Measurements from ENCODE around the gene MDK. TPM values are rescaled to one million over a fixed set of nuclear protein-coding genes. Genes with fewer than 3 reads are reported as not detected.

Gene MDK
- polyA plus RNA-seq, 1 donor from 2014 or later = 90.3 TPM

DNA sequence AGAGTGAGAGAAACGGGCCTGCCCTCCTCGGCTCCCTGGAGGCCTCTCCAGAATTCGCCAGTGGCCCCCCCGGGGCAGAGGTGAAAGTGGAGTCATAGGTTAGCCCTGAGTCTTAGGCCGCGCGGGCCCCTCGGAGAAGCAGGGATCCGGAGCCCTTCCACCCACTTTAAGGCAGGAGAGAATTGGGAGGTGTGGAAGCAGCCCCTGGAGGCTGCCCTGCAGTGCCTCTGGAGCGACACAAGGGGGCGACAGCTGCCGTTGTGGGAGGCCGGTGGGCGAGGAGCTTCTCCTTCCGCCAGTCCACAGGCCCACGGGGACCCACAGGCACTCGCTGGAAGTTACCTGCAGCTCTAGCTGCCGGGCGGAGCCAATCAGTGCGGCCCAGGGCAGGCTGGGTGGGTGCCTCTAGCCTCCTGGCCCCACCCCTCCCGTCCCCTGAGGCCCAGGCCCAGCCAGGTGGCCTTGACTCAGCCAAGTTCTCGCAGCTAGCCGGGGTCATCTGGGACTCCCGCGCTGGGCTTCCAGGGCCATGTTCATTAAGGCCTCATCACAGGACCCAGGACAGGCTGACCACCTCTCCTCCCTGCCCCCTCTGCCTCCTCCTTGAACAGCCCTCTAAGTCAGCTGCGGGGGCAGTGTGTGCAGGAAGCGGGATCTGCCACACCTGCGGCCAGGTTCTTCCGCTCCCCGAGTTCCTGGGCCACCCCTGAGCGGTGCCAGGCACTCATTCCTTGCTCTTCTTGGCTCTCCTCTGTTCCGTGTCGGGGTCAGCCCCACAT lies 29.2 kb upstream of the MDK start:
- Histone ChIP-seq H3K79me2 (replicated peaks; ENCODE audit: insufficient read depth, low read length) (peaks cover 22% of the 10 kb centered on the region), H3K4me2 (ENCODE audit: low read length) (no peak overlapping the region), H3K9me3 (ENCODE audit: low read length) (no peaks in the 10 kb centered on the region), H4K20me1 (ENCODE audit: insufficient read depth) (no peaks in the 10 kb centered on the region), H3F3A (ENCODE audit: insufficient read depth, low read length, poor library complexity, severe bottlenecking) (no peaks in the 10 kb centered on the region), H3K36me3 (ENCODE audit: insufficient read depth, low read length) (no peaks in the 10 kb centered on the region), H3K27me3 (ENCODE audit: insufficient read depth, low read depth, low read length) (no peaks in the 10 kb centered on the region), H3K4me3 (ENCODE audit: low read length) (no peak overlapping the region), H3K27ac (ENCODE audit: low read length) (no peak overlapping the region), H2AFZ (ENCODE audit: low read depth, low read length) (no peak overlapping the region), H3K9me2 (ENCODE audit: insufficient read depth, low read length) (no peaks in the 10 kb centered on the region), H3K9ac (ENCODE audit: low read length) (no peak overlapping the region)
- TF ChIP-seq MXI1 (conservative IDR thresholded peaks at IDR 0.05; ENCODE audit: poor library complexity, severe bottlenecking) (no peak), RAD21 (conservative IDR thresholded peaks at IDR 0.05) (peak; percentile 20)
- TF ChIP-seq, protein P1, sequence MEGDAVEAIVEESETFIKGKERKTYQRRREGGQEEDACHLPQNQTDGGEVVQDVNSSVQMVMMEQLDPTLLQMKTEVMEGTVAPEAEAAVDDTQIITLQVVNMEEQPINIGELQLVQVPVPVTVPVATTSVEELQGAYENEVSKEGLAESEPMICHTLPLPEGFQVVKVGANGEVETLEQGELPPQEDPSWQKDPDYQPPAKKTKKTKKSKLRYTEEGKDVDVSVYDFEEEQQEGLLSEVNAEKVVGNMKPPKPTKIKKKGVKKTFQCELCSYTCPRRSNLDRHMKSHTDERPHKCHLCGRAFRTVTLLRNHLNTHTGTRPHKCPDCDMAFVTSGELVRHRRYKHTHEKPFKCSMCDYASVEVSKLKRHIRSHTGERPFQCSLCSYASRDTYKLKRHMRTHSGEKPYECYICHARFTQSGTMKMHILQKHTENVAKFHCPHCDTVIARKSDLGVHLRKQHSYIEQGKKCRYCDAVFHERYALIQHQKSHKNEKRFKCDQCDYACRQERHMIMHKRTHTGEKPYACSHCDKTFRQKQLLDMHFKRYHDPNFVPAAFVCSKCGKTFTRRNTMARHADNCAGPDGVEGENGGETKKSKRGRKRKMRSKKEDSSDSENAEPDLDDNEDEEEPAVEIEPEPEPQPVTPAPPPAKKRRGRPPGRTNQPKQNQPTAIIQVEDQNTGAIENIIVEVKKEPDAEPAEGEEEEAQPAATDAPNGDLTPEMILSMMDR (IDR thresholded peaks at IDR 0.05; ENCODE audit: poor library complexity, severe bottlenecking) = peak; percentile 50

DNA sequence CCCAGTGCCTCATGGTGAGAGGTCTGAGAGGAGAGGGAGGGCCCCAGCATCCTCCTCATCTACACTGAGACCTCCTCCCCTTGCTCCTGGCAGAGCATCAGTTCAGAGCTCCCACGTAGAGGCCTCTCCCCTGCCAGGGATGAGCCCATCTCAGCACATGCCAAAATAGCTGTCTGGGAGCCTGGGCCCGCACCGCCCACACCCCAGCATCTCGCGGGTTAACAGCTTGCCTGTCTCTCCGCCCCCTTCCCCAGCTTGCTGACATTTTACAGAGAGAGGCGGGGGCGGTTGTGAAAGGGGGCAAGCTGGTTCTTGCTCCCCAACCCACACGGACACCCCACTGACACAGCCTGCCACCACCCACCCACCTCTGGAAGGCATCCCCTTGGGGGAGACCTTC lies 27.8 kb upstream of the MDK start:
- Histone ChIP-seq H3K27me3 (ENCODE audit: insufficient read depth, low read depth, low read length) (no peaks in the 10 kb centered on the region), H3K4me3 (ENCODE audit: low read length) (no peak overlapping the region), H3K9me2 (ENCODE audit: insufficient read depth, low read length) (no peaks in the 10 kb centered on the region), H3K9me3 (ENCODE audit: low read length) (no peaks in the 10 kb centered on the region), H3F3A (ENCODE audit: insufficient read depth, low read length, poor library complexity, severe bottlenecking) (no peaks in the 10 kb centered on the region), H3K4me2 (ENCODE audit: low read length) (no peak overlapping the region), H3K27ac (ENCODE audit: low read length) (no peak overlapping the region), H3K9ac (ENCODE audit: low read length) (no peak overlapping the region), H3K36me3 (ENCODE audit: insufficient read depth, low read length) (no peaks in the 10 kb centered on the region), H2AFZ (ENCODE audit: low read depth, low read length) (no peak overlapping the region), H3K79me2 (replicated peaks; ENCODE audit: insufficient read depth, low read length) (peaks cover 16% of the 10 kb centered on the region), H4K20me1 (ENCODE audit: insufficient read depth) (no peaks in the 10 kb centered on the region)
- TF ChIP-seq REST (IDR thresholded peaks at IDR 0.05; ENCODE audit: borderline replicate concordance) (no peak), EP300 (conservative IDR thresholded peaks at IDR 0.05; ENCODE audit: poor library complexity, severe bottlenecking) (no peak), POLR2AphosphoS5 (IDR thresholded peaks at IDR 0.05) (no peak), RAD21 (conservative IDR thresholded peaks at IDR 0.05) (no peak), TAF1 (IDR thresholded peaks at IDR 0.05; ENCODE audit: low read depth) (no peak), SMC3 (conservative IDR thresholded peaks at IDR 0.05; ENCODE audit: poor library complexity) (no peak), EZH2 (IDR thresholded peaks at IDR 0.05; ENCODE audit: borderline replicate concordance, insufficient read depth, low read length, poor library complexity, severe bottlenecking) (no peak), MXI1 (conservative IDR thresholded peaks at IDR 0.05; ENCODE audit: poor library complexity, severe bottlenecking) (no peak)
- TF ChIP-seq, protein P1 (IDR thresholded peaks at IDR 0.05; ENCODE audit: poor library complexity, severe bottlenecking) = no peak
